Large intestine (tissue), 3 donors: Measurements from ENCODE around the gene HSD11B2. TPM values are rescaled to one million over a fixed set of nuclear protein-coding genes. Genes with fewer than 3 reads are reported as not detected.
A peak's percentile ranks its signal among the peaks of the same experiment; 100 is the strongest.

ENCODE experiments used
- DNase-seq, 2 donors: peaks; one replicate each; pipeline versions ENCODE4 v3.0.0 to v3.0.0-alpha.2; 2013
- H3K27ac ChIP-seq: one replicate; pipeline ENCODE4 v1.5.1; 2013; ENCODE audit warnings: low read length
- H3K27me3 ChIP-seq: 2 replicates; pipeline ENCODE4 v1.6.1; 2013; ENCODE audit warnings: low read length; ENCODE audit not compliant: control insufficient read depth, insufficient read depth
- H3K36me3 ChIP-seq: 2 replicates; pipeline ENCODE4 v1.6.1; 2013; ENCODE audit warnings: low read length; ENCODE audit not compliant: control insufficient read depth, insufficient read depth
- H3K4me1 ChIP-seq: one replicate; pipeline ENCODE4 v1.6.1; 2013; ENCODE audit warnings: low read length; ENCODE audit not compliant: control insufficient read depth, insufficient read depth
- H3K4me3 ChIP-seq: one replicate; pipeline ENCODE4 v1.5.1; 2013; ENCODE audit warnings: low read length
- H3K9me3 ChIP-seq: one replicate; pipeline ENCODE4 v1.6.1; 2013; ENCODE audit warnings: mild to moderate bottlenecking, low read depth, low read length, moderate library complexity; ENCODE audit not compliant: control insufficient read depth
- WGBS: methylation state at CpG from one replicate; pipeline ENCODE4 v1.1.5; 2013; ENCODE audit warnings: low lambda C conversion rate; ENCODE audit not compliant: insufficient coverage; 5-methylcytosine and 5-hydroxymethylcytosine counted together
- polyA plus RNA-seq: library from polyadenylated mRNA; unstranded; fragments of 120-200 nt; gene quantifications from one replicate; pipeline ENCODE4 v1.2.1, GENCODE V29; 2013

The HSD11B2 gene
- polyA plus RNA-seq, 1 donor = 5.8 TPM

DNA sequence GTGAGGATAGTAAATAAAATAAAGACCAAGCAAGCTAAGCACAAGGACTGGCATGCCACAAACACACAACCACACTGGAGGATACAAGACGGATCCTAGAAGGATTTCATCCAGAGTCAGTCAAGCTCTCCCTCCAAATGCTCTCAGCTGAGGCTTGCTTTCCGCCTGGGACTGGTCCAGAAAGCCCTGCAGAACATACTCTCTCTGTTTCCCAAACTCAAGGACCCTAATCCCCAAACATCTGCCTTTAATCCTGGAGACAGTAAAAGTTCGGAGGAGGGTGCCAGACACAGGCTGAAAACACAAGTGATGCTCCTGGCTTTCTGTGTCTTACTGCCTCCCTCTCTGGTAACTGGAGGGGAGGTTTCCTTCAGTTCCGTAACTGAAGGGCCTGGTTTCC, 5.3 kb upstream of the HSD11B2 start:
- no peak overlapping the region for H3K27ac ChIP-seq
- peaks cover 47% of the 10 kb centered on the region for H3K27me3 ChIP-seq
- WGBS = 80% methylated on average over 1 of the region's 4 CpGs
- no peak for DNase-seq
- H3K4me1 ChIP-seq = peaks cover 14% of the 10 kb centered on the region
- H3K4me3 ChIP-seq = no peak overlapping the region
- no peaks in the 10 kb centered on the region for H3K9me3 ChIP-seq
- no peaks in the 10 kb centered on the region for H3K36me3 ChIP-seq

DNA sequence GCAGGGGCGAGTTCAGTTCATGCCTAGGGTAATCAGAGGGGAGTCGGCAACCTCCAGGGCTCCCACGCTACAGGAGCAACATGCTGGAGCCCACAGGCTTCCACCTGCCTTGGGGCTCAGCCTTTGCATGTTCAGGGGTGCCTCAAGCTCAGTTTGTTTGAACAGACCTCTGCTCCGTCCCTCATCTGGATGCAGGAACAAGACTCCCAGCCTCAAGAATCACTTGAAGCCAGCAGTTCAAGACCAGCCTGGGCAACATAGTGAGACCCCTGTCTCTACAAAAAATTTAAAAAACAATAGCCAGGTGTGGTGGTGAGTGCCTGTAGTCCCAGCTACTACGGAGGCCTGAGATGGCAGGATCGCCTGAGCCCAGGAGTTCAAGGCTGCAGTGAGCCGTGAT, 4.9 kb upstream of the HSD11B2 start:
- Histone ChIP-seq H3K36me3 (no peaks in the 10 kb centered on the region), H3K4me1 (peaks cover 14% of the 10 kb centered on the region), H3K27ac (no peak overlapping the region), H3K27me3 (peaks cover 47% of the 10 kb centered on the region), H3K9me3 (no peaks in the 10 kb centered on the region), H3K4me3 (no peak overlapping the region)
- no peak for DNase-seq
- WGBS = no CpG with 5 or more reads among the region's 7 CpGs

DNA sequence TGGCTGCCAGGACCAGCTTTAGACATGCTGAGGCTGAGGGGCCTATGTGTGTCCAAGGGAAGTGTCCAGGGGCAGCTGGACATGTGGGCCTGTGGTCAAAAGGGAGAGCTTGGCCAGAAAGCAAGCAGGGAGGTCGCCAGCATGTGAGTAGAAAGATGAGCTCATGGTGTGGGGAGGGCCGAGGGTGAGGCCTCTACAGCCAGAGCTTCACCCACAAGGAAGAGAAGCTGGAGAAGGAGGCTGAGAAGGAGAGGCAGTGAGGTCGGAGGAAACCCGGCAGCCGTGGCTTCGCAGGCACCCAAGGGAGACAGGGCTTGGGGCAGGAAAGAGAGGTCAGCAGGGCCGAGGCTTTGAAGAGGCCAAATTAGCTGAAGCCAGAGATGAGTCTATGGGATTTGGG, 4.0 kb upstream of the HSD11B2 start:
- whole genome bisulfite sequencing = 90% methylated on average over 2 of the region's 7 CpGs
- Histone ChIP-seq H3K27me3 (peaks cover 47% of the 10 kb centered on the region), H3K9me3 (no peaks in the 10 kb centered on the region), H3K27ac (no peak overlapping the region), H3K36me3 (no peaks in the 10 kb centered on the region), H3K4me3 (no peak overlapping the region), H3K4me1 (peaks cover 20% of the 10 kb centered on the region)
- no peak for DNase-seq

DNA sequence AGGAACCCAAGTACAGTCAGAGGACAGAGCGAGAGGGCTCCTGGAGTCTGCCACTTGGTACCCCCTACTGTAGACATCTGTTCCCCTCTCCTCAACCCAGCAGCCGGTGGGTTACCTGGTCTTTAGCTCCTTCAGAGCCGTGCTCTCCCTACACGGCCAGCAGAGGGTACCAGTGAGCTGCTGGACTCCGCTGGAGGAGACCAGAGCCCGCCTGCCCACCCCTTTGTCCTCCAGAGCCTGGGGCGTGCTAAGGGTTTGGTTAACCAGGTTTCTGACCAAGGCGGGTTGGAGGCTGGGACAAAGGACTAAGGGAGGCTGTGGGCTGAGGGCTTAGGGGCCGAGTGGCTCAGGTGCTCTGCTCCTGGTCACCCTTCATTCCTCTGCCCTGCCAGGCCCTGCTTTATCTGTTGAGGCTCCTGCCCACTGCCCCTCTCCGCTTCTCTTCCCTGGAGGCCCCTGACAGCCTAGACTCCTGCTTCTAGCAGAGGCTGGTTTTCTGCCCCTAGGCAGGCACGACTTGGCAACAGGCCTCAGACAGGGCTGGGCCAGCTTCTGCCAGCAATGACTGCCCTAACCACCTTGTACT, 2.7 kb upstream of the HSD11B2 start:
- Histone ChIP-seq H3K4me3 (no peak overlapping the region), H3K9me3 (no peaks in the 10 kb centered on the region), H3K27me3 (peaks cover 47% of the 10 kb centered on the region), H3K36me3 (no peaks in the 10 kb centered on the region), H3K4me1 (peaks cover 21% of the 10 kb centered on the region), H3K27ac (no peak overlapping the region)
- DNase-seq = peak in 1 of 2 donors; percentile 66
- WGBS = 80% methylated on average over 1 of the region's 11 CpGs

DNA sequence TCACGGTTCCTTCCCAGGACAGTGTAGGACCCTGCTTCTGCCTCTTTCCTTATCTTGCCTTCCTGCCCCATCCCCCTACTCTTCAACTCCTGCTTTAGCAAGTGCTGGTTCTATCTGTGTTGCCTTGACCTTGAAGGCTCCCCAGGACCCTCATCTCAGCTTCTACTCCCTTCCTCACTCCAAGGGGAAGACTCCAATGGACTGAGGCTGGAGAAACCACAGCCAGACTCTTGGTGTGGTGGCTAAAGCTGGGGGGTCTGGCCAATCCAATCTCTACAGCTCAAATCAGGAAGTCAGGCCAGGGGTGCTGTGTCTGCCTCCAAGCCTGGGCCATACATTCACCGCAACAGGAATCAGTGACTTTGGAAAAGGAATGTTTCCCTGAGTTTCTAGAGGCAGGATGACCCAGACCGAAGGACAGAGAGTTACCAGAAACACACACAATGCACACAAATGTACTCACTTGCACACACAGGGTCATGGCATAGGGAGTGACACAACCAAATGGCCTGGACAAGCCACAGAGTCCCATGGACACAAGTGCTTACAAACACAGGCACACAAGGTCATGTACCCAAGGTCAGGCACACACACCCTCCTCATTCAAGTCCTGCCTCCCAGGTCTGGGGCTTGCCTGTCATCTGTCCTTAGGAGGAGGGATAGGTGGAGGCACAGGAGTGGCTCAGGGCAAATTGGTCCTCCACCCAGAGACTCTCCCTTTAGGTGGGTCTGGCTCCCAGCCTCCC, 1.7 kb upstream of the HSD11B2 start:
- DNase-seq = no peak
- Histone ChIP-seq H3K27ac (no peak overlapping the region), H3K4me1 (peaks cover 21% of the 10 kb centered on the region), H3K27me3 (peaks cover 41% of the 10 kb centered on the region), H3K9me3 (no peaks in the 10 kb centered on the region), H3K4me3 (no peak overlapping the region), H3K36me3 (no peaks in the 10 kb centered on the region)
- WGBS = 100% methylated on average over 1 of the region's 3 CpGs

DNA sequence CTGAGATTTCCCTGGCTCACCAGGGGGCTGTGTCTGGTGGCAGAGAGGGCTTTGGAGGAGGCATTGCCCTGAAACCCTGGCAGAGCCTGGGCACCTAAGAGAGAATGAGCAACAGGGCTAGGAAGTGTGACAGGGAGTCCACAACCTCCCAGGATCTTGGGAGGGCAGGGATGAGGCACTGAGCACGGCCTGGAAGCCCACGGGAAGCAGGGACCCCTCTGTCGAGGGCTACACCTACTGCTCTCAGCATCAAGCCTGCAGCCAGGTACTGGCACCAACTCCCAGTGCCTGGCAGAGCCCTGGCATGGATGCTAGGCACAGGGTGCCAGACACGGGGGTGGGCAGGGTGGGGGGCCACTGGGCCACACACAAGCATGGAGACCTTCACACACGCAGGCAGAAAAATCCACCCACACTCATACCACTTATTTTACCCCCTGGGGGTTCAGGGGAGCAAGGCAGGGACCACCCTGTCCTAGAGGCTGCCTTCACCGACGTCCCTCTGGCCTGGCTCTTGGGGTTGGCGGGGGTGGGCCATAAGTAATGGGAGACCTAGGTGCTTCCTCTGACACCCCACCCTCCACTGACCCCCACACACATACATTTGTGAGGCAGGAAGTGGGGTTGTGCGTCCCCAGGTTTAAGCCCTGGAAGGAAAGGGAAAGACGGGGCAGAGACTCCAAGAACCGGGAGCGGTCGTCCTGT, 970 bp upstream of the HSD11B2 start:
- no CpG with 5 or more reads among the region's 13 CpGs for WGBS
- peaks cover 21% of the 10 kb centered on the region for H3K4me1 ChIP-seq
- peak overlapping the region; percentile 25 for H3K4me3 ChIP-seq
- no peak for DNase-seq
- peaks cover 34% of the 10 kb centered on the region for H3K27me3 ChIP-seq
- no peak overlapping the region for H3K27ac ChIP-seq
- H3K36me3 ChIP-seq = no peaks in the 10 kb centered on the region
- H3K9me3 ChIP-seq = no peaks in the 10 kb centered on the region

DNA sequence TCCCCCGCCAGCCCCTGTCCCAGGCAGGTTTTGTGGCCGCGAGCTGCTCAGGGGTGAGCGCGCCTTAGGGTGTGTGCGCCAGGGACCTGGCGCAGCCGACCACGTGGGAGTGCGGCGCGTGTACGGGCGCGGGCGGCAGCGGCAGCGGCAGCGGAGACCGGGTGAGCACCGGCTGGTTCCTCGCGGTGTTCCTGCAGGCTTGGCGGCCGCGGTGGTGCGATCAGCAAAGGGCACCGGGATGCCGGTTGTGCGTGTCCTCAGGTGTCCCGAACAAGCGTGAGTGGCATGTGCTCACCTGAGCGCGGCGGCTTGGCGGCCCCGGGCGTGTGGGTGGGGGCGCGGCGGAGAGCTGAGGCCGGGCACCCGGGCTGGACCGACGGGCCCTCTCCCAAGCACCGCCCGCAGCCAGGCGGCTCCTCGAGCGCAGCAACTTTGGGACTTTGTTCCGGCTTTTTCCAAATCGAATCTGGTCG, 381 bp upstream of the HSD11B2 start:
- no peak overlapping the region for H3K27ac ChIP-seq
- no peak for DNase-seq
- H3K9me3 ChIP-seq = no peaks in the 10 kb centered on the region
- no peaks in the 10 kb centered on the region for H3K36me3 ChIP-seq
- H3K27me3 ChIP-seq = peaks cover 28% of the 10 kb centered on the region
- peaks cover 21% of the 10 kb centered on the region for H3K4me1 ChIP-seq
- WGBS = no CpG with 5 or more reads among the region's 53 CpGs
- peak overlapping the region; percentile 25 for H3K4me3 ChIP-seq

DNA sequence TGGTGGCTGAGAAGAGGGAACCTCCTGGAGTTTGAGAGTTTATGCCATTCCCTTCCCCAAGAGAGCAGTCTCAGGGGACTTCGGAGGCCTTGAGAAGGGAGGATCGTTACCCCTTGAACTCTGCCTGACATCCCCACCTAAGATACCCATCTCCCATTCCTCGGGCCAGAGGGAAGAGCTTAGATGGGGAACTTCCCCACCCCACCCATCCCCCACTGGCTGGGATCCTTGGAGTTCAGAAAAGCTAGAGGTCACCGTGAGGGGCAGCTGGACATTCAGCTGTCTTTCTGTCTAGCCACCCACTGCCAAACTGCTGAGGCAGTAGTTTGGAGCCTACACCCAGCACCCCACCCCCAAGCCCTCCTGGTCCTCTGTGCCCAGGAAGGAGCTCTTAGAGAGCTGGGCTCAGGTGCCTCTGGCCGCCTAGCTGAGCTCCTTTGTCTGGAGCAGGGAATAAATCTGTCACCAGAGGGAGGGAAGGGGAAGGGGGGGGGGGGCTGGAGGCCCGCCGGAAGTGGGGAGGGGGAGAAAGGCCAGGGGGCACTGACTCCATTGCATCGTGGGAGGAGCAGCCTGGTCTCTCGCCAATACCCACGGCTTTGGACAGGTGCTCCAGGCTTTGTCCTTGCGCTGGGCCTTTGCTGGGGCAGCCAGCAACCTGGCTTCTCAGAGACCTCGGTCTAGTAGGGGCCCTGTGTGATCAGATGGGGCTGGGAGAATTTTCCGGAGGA, 1.0 kb downstream of the HSD11B2 start:
- no peak for DNase-seq
- peak overlapping the region; percentile 19 for H3K4me3 ChIP-seq

DNA sequence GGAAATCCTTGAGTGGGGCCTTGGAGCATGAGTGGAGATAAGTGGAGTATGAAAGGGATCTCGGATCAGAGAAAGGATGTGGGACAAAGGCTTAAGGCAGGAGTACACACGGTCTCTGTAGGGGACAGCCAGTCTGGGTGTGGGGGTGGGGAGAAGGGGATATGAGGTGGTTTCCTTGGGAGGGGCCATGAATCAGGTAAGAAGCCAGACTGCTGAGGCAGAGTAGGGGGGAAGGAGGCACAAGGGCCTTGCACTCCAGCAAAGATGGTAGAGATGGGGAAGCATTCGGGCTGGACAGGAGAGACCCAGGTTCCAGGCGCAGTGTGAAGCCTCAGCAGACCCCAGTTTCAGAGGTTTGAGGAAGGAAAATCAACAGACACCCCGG, 1.6 kb downstream of the HSD11B2 start:
- Histone ChIP-seq H3K36me3 (peaks cover 12% of the 10 kb centered on the region), H3K4me3 (no peak overlapping the region), H3K9me3 (no peaks in the 10 kb centered on the region), H3K4me1 (peaks cover 21% of the 10 kb centered on the region), H3K27me3 (peaks cover 22% of the 10 kb centered on the region), H3K27ac (no peak overlapping the region)
- DNase-seq = no peak
- no CpG with 5 or more reads among the region's 5 CpGs for WGBS

More for the DNA sequence above, 1.0 kb downstream of the HSD11B2 start:
- Histone ChIP-seq H3K4me1 (peaks cover 21% of the 10 kb centered on the region), H3K9me3 (no peaks in the 10 kb centered on the region), H3K27ac (no peak overlapping the region), H3K27me3 (peaks cover 22% of the 10 kb centered on the region), H3K36me3 (peaks cover 6% of the 10 kb centered on the region)
- WGBS = 60% methylated on average over 1 of the region's 13 CpGs

DNA sequence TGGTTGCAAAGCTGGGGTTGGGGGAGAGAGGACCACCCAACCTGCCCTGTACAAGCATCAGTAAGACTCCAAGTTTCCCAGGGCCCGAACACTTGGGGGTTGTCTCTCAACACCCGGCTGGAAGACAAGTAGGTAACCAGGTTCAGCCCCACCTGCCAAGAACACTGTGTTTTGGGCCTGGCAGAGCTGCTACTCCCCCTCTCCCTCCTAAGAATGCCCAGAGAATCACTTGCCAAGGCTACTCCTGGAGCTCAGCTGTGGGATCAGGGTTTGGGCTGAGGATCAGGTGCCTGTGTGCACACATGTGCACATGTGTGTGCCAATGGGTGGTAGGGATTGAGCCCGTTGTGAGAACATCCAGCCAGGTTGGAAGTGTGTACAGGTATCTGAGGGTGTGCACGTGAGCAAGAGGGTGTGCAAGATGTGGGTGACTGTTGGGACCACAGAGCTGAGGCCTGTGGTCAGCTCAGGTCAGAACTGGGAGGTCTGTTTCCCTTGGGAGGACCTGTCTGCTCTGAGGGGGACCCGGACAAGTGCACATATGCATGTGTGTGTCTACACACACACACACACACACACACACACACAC, 2.3 kb downstream of the HSD11B2 start:
- no peak for DNase-seq
- H3K36me3 ChIP-seq = peaks cover 19% of the 10 kb centered on the region
- peaks cover 20% of the 10 kb centered on the region for H3K4me1 ChIP-seq
- no peaks in the 10 kb centered on the region for H3K9me3 ChIP-seq
- no peak overlapping the region for H3K4me3 ChIP-seq
- H3K27me3 ChIP-seq = peaks cover 22% of the 10 kb centered on the region
- H3K27ac ChIP-seq = no peak overlapping the region
- no CpG with 5 or more reads among the region's 5 CpGs for WGBS
